HL-60 (cell line): ENCODE results near the gene SLC8B1.

Experiments
- DNase-seq, 2 experiments: peaks; one replicate each; pipeline ENCODE4 v3.0.0-alpha.2; 2010 to 2020; ENCODE audit warnings: low read depth in 1 of 2, low spot score in 1 of 2
- H3K27ac ChIP-seq: fragments of 250-450 bp; sonication (Bioruptor Pico); replicated peaks from 2 replicates; pipeline ENCODE4 v1.5.1; 2020; ENCODE audit warnings: mild to moderate bottlenecking, moderate library complexity
- H3K27me3 ChIP-seq: fragments of 250-450 bp; sonication (Bioruptor Pico); 2 replicates; pipeline ENCODE4 v1.5.1; 2021; ENCODE audit warnings: mild to moderate bottlenecking, moderate library complexity; ENCODE audit not compliant: insufficient read depth, poor library complexity, severe bottlenecking
- H3K4me3 ChIP-seq: replicated peaks from 2 replicates; pipeline ENCODE4 v1.5.1; 2011; ENCODE audit warnings: mild to moderate bottlenecking, control low read depth, low read length; ENCODE audit not compliant: insufficient read depth
- CTCF ChIP-seq: IDR thresholded peaks from one replicate; pipeline ENCODE4 v1.5.1; 2011; ENCODE audit warnings: low read length, control low read depth, inconsistent platforms; ENCODE audit not compliant: insufficient read depth
- GABPA ChIP-seq: IDR thresholded peaks from 2 replicates; pipeline ENCODE4 v1.6.1; 2012; ENCODE audit warnings: low read depth
- POLR2AphosphoS5 ChIP-seq: IDR thresholded peaks from 2 replicates; pipeline ENCODE4 v1.6.1; 2012; ENCODE audit warnings: low read depth
- REST ChIP-seq: IDR thresholded peaks from 2 replicates; pipeline ENCODE4 v1.6.1; 2012; ENCODE audit warnings: low read depth; ENCODE audit not compliant: insufficient replicate concordance
- SPI1 ChIP-seq: IDR thresholded peaks from 2 replicates; pipeline ENCODE4 v1.6.1; 2012; ENCODE audit warnings: low read depth, mild to moderate bottlenecking, borderline replicate concordance

The SLC8B1 gene

GRCh38 chr12:113333418-113333750 lies 1.5 kb downstream of the SLC8B1 start:
- DNase-seq = no peak
- TF ChIP-seq SPI1 (no peak), POLR2AphosphoS5 (no peak), CTCF (no peak), REST (no peak), GABPA (no peak)
- Histone ChIP-seq H3K4me3 (peak overlapping the region; percentile 78), H3K27me3 (no peaks in the 10 kb centered on the region), H3K27ac (peak overlapping the region; percentile 86)

- Histone ChIP-seq H3K27ac (peak overlapping the region; percentile 86), H3K4me3 (peak overlapping the region; percentile 78), H3K27me3 (no peaks in the 10 kb centered on the region)
- no peak for DNase-seq
- TF ChIP-seq SPI1 (peak; percentile 68), CTCF (no peak)
Observed at GRCh38 chr12:113332688-113333417, 2.1 kb downstream of the SLC8B1 start.

- TF ChIP-seq CTCF = no peak
- TF ChIP-seq POLR2AphosphoS5 = no peak
- TF ChIP-seq REST = no peak
- DNase-seq = no peak
- H3K27me3 ChIP-seq = no peaks in the 10 kb centered on the region
- H3K27ac ChIP-seq = no peak overlapping the region
- no peak overlapping the region for H3K4me3 ChIP-seq
Observed at GRCh38 chr12:113330505-113330904, 4.4 kb downstream of the SLC8B1 start.

- H3K27ac ChIP-seq = no peak overlapping the region
- no peaks in the 10 kb centered on the region for H3K27me3 ChIP-seq
- no peak overlapping the region for H3K4me3 ChIP-seq
- TF ChIP-seq CTCF (no peak), POLR2AphosphoS5 (no peak), SPI1 (no peak), GABPA (no peak), REST (no peak)
- DNase-seq = no peak
Observed at GRCh38 chr12:113329791-113330417, 5.0 kb downstream of the SLC8B1 start.
